ENCODE measurements around the gene UGT1A9.

The UGT1A9 gene

GRCh38 chr2:233773854-233774253 lies 102.2 kb downstream of the UGT1A9 start:
- no peak for TF ChIP-seq CTCF (IDR thresholded peaks at IDR 0.05; ENCODE audit: low read depth, low read length)
- TF ChIP-seq MAX (IDR thresholded peaks at IDR 0.05; ENCODE audit: low read depth, low read length) = no peak
- TF ChIP-seq MYC (IDR thresholded peaks at IDR 0.05; ENCODE audit: low read depth, low read length) = no peak
- TF ChIP-seq POLR2A (IDR thresholded peaks at IDR 0.05; ENCODE audit: extremely low read depth, insufficient read length) = no peak
- no peak for DNase-seq (ENCODE audit: low read depth)
- no peak overlapping the region for H3K4me3 ChIP-seq (ENCODE audit: low read depth, low read length)

DNA sequence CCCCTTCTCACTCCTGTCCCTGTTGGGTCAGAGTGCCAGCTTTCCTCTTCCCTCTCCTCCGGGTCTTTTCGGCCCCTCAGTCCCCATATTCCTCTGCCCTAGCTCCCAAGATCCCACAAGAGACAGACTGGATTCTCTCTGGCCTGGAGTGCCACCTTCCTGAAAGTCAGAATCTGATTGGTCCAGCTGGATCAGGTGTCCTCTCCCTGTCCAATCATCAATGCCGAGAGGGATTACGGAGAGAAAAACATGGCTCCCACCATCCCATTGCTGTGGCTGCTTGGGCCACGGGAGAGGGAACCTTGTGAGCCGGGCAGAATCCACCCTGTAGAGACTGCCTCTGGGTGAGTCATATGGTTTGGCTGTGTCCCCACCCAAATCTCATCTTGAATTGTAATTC lies 103.7 kb downstream of the UGT1A9 start:
- no peak for TF ChIP-seq CTCF (IDR thresholded peaks at IDR 0.05; ENCODE audit: low read depth, low read length)
- TF ChIP-seq POLR2A (IDR thresholded peaks at IDR 0.05; ENCODE audit: extremely low read depth, insufficient read length) = no peak
- no peak for TF ChIP-seq MYC (IDR thresholded peaks at IDR 0.05; ENCODE audit: low read depth, low read length)
- no peak for TF ChIP-seq MAX (IDR thresholded peaks at IDR 0.05; ENCODE audit: low read depth, low read length)

GRCh38 chr2:233778030-233778429 lies 106.3 kb downstream of the UGT1A9 start, which contains the start of gene MROH2A:
Gene MROH2A (plus strand): TSS chr2:233778330. CDS start chr2:233779359, 1,029 bp downstream.
- TF ChIP-seq MAX (IDR thresholded peaks at IDR 0.05; ENCODE audit: low read depth, low read length) = no peak
- TF ChIP-seq POLR2A (IDR thresholded peaks at IDR 0.05; ENCODE audit: extremely low read depth, insufficient read length) = no peak
- TF ChIP-seq MYC (IDR thresholded peaks at IDR 0.05; ENCODE audit: low read depth, low read length) = no peak
- TF ChIP-seq CTCF (IDR thresholded peaks at IDR 0.05; ENCODE audit: low read depth, low read length) = no peak
- DNase-seq (ENCODE audit: low read depth) = no peak
- H3K4me3 ChIP-seq (ENCODE audit: low read depth, low read length) = no peak within 1 kb of the TSS

More for the DNA sequence above, 103.7 kb downstream of the UGT1A9 start:
- DNase-seq (ENCODE audit: low read depth) = no peak
- no peak overlapping the region for H3K4me3 ChIP-seq (ENCODE audit: low read depth, low read length)

DNA sequence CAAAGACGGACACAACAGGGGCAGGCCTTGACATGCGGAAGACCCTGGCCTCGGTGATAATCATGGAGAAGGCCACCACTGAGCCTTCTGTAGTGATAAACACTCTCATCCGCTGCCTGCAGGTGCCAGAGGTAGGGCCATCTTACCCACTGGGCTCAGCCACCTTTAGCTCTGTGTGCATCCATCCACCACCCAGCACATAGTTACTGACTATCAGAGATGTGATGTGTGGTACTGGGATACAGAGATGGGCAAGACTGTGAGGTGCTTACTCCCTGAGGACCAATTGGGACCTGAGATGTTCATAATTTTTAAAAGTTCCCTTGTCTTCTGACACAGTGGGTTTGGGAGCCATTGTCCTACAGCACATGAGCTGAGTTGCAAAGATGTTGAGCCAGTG lies 108.0 kb downstream of the UGT1A9 start:
- no peak overlapping the region for H3K4me3 ChIP-seq (ENCODE audit: low read depth, low read length)
- no peak for TF ChIP-seq POLR2A (IDR thresholded peaks at IDR 0.05; ENCODE audit: extremely low read depth, insufficient read length)
- no peak for TF ChIP-seq MAX (IDR thresholded peaks at IDR 0.05; ENCODE audit: low read depth, low read length)
- TF ChIP-seq MYC (IDR thresholded peaks at IDR 0.05; ENCODE audit: low read depth, low read length) = no peak
- no peak for TF ChIP-seq CTCF (IDR thresholded peaks at IDR 0.05; ENCODE audit: low read depth, low read length)
- DNase-seq (ENCODE audit: low read depth) = no peak

- TF ChIP-seq MYC (IDR thresholded peaks at IDR 0.05; ENCODE audit: low read depth, low read length) = no peak
- no peak for TF ChIP-seq MAX (IDR thresholded peaks at IDR 0.05; ENCODE audit: low read depth, low read length)
- DNase-seq (ENCODE audit: low read depth) = no peak
- H3K4me3 ChIP-seq (ENCODE audit: low read depth, low read length) = no peak overlapping the region
Observed at GRCh38 chr2:233780771-233781170, 109.1 kb downstream of the UGT1A9 start.

GRCh38 chr2:233789554-233789953 lies 117.9 kb downstream of the UGT1A9 start:
- no peak for TF ChIP-seq POLR2A (IDR thresholded peaks at IDR 0.05; ENCODE audit: extremely low read depth, insufficient read length)
- TF ChIP-seq MYC (IDR thresholded peaks at IDR 0.05; ENCODE audit: low read depth, low read length) = no peak
- TF ChIP-seq CTCF (IDR thresholded peaks at IDR 0.05; ENCODE audit: low read depth, low read length) = no peak
- TF ChIP-seq MAX (IDR thresholded peaks at IDR 0.05; ENCODE audit: low read depth, low read length) = no peak
- DNase-seq (ENCODE audit: low read depth) = no peak

More at GRCh38 chr2:233789554-233789953, 117.9 kb downstream of the UGT1A9 start:
- H3K4me3 ChIP-seq (ENCODE audit: low read depth, low read length) = no peak overlapping the region
